ENCODE results near the gene DLGAP3.
"Not testable (repeated sequence)": the region's sequence is repeated elsewhere in the genome, so short reads cannot be mapped to it uniquely, and the experiment has no call there.

DLGAP3 gene

DNA sequence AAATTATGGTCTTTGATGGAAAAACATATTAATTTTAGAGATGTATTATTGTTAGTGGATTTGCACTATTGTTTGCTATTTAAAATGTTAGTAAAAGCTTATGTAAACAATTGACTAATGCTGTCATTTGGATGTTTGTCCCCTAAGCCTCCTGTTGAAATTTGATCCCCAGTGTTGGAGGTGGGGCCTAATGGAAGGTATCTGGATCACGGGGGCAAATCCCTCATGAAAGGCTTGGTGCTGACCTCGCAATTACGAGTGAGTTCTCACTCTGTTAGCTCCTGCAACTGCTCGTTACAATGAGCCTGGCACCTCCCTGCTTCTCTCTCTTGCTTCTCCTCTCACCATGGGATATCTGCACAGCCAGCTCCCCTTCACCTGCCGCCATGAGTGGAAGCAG lies 41.4 kb upstream of the DLGAP3 start:
- no peak overlapping the region for H3K4me3 ChIP-seq
- TF ChIP-seq Cebpa-rat (IDR thresholded peaks at IDR 0.05) = no peak

GRCh38 chr1:34970220-34970735 lies 40.8 kb upstream of the DLGAP3 start:
- H3K27me3 ChIP-seq = no peaks in the 10 kb centered on the region
- H4K20me1 ChIP-seq = peaks cover 10% of the 10 kb centered on the region; the same call in 1 of the 2 replicates
- H3K9ac ChIP-seq = no peak overlapping the region
- no peak overlapping the region for H3K4me2 ChIP-seq
- no peak overlapping the region for H3K27ac ChIP-seq
- no peak for TF ChIP-seq Cebpa-rat (IDR thresholded peaks at IDR 0.05)
- no peaks in the 10 kb centered on the region for H3K4me1 ChIP-seq
- H3K9me3 ChIP-seq = peaks cover 20% of the 10 kb centered on the region
- H3K4me3 ChIP-seq = no peak overlapping the region
- 0 out of 2 replicates have a peak, but pooled peaks cover 4% of the 10 kb centered on the region for H3K36me3 ChIP-seq

More for the DNA sequence above, 41.4 kb upstream of the DLGAP3 start:
- no peak overlapping the region for H3K9ac ChIP-seq
- no peak overlapping the region for H3K4me2 ChIP-seq
- H3K36me3 ChIP-seq = peaks cover 9% of the 10 kb centered on the region
- no peak overlapping the region for H3K27ac ChIP-seq
- H3K9me3 ChIP-seq = peaks cover 20% of the 10 kb centered on the region
- H3K4me1 ChIP-seq = no peaks in the 10 kb centered on the region
- no peaks in the 10 kb centered on the region for H3K27me3 ChIP-seq
- peaks cover 10% of the 10 kb centered on the region; the same call in 1 of the 2 replicates for H4K20me1 ChIP-seq

GRCh38 chr1:34968297-34968696 lies 38.8 kb upstream of the DLGAP3 start:
- not testable (repeated sequence) for H3K27ac ChIP-seq, H3K9ac ChIP-seq, H3K4me3 ChIP-seq, H3K36me3 ChIP-seq, H3K4me2 ChIP-seq, H3K27me3 ChIP-seq, H3K4me1 ChIP-seq
- peaks cover 20% of the 10 kb centered on the region for H3K9me3 ChIP-seq
- peaks cover 10% of the 10 kb centered on the region; the same call in 1 of the 2 replicates for H4K20me1 ChIP-seq

DNA sequence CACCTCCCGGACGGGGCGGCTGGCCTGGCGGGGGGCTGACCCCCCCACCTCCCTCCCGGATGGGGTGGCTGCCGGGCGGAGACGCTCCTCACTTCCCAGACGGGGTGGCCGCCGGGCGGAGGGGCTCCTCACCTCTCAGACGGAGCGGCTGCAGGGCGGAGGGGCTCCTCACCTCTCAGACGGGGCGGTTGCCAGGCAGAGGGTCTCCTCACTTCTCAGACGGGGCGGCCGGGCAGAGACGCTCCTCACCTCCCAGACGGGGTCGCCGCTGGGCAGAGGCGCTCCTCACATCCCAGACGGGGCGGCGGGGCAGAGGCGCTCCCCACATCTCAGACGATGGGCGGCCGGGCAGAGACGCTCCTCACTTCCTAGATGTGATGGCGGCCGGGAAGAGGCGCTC lies 38.2 kb upstream of the DLGAP3 start:
- H3K4me3 ChIP-seq, H4K20me1 ChIP-seq, H3K27ac ChIP-seq, H3K36me3 ChIP-seq, H3K9ac ChIP-seq, H3K4me2 ChIP-seq, H3K4me1 ChIP-seq, H3K27me3 ChIP-seq: not testable (repeated sequence)
- H3K9me3 ChIP-seq = peaks cover 20% of the 10 kb centered on the region

- H3K36me3 ChIP-seq = no peaks in the 10 kb centered on the region
- H3K4me3 ChIP-seq = no peak overlapping the region
- no peak overlapping the region for H3K27ac ChIP-seq
- no peak overlapping the region for H3K4me2 ChIP-seq
- no peak for TF ChIP-seq Cebpa-rat (IDR thresholded peaks at IDR 0.05)
- peaks cover 20% of the 10 kb centered on the region for H3K9me3 ChIP-seq
- H4K20me1 ChIP-seq = no peaks in the 10 kb centered on the region
- no peak overlapping the region for H3K9ac ChIP-seq
- no peaks in the 10 kb centered on the region for H3K27me3 ChIP-seq
- no peaks in the 10 kb centered on the region for H3K4me1 ChIP-seq
These were observed 36.1 kb upstream of the DLGAP3 start for GRCh38 chr1:34965597-34965996.

- Histone ChIP-seq H3K27me3 (no peaks in the 10 kb centered on the region), H4K20me1 (no peaks in the 10 kb centered on the region), H3K4me3 (no peak overlapping the region), H3K9me3 (peaks cover 9% of the 10 kb centered on the region), H3K36me3 (no peaks in the 10 kb centered on the region), H3K4me2 (no peak overlapping the region), H3K27ac (no peak overlapping the region), H3K9ac (no peak overlapping the region), H3K4me1 (no peaks in the 10 kb centered on the region)
- no peak for TF ChIP-seq Cebpa-rat (IDR thresholded peaks at IDR 0.05)
These were observed 21.0 kb upstream of the DLGAP3 start for GRCh38 chr1:34950428-34950827.

- H3K4me3 ChIP-seq, H3K4me2 ChIP-seq, H4K20me1 ChIP-seq, H3K4me1 ChIP-seq, H3K9ac ChIP-seq, H3K36me3 ChIP-seq, H3K9me3 ChIP-seq, H3K27ac ChIP-seq, H3K27me3 ChIP-seq: not testable (repeated sequence)
These were observed 19.3 kb upstream of the DLGAP3 start for GRCh38 chr1:34948739-34949138.

DNA sequence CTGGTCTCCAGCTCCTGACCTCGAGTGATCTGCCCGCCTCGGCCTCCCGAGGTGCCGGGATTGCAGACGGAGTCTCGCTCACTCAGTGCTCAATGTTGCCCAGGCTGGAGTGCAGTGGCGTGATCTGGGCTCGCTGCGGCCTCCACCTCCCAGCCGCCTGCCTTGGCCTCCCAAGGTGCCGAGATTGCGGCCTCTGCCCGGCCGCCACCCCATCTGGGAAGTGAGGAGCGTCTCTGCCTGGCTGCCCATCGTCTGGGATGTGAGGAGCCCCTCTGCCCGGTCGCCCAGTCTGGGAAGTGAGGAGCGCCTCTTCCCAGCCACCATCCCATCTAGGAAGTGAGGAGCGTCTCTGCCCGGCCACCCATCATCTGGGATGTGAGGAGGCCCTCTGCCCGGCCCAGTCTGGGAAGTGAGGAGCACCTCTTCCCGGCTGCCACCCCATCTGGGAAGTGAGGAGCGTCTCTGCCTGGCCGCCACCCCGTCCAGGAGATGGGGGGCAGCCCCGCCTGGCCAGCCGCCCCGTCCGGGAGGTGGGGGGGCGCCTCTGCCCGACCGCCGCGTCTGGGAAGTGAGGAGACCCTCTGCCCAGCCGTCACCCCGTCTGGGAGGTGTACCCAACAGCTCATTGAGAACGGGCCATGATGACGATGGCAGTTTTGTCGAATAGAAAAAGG lies 18.3 kb upstream of the DLGAP3 start:
- not testable (repeated sequence) for H3K36me3 ChIP-seq, H3K27me3 ChIP-seq, H3K27ac ChIP-seq, H3K4me1 ChIP-seq, H4K20me1 ChIP-seq, H3K4me3 ChIP-seq, H3K9ac ChIP-seq, H3K4me2 ChIP-seq, H3K9me3 ChIP-seq

GRCh38 chr1:34946211-34946610 lies 16.8 kb upstream of the DLGAP3 start:
- Histone ChIP-seq H3K27me3 (no peaks in the 10 kb centered on the region), H3K27ac (no peak overlapping the region), H3K4me2 (no peak overlapping the region), H3K9ac (no peak overlapping the region), H3K36me3 (no peaks in the 10 kb centered on the region), H3K9me3 (peaks cover 9% of the 10 kb centered on the region), H3K4me3 (no peak overlapping the region), H4K20me1 (no peaks in the 10 kb centered on the region), H3K4me1 (no peaks in the 10 kb centered on the region)
- no peak for TF ChIP-seq Cebpa-rat (IDR thresholded peaks at IDR 0.05)

DNA sequence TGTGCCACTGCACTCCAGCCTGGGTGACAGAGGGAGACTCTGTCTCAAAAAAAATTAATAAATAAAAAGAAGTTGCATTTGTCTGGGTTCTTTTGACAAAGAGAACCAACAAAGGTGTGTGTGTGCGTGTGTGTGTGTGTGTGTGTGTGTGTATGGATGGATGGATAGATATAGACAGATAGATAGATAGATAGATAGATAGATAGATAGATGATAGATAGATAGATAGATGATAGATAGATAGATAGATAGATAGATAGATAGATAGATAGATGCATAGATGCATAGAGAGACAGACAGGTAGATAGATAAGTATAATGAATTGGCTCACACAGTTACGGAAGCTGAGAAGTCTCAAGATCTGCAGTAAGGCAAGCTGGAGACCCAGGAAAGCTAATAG lies 12.3 kb upstream of the DLGAP3 start:
- H3K4me3 ChIP-seq, H3K9ac ChIP-seq, H3K4me2 ChIP-seq, H3K27me3 ChIP-seq, H3K36me3 ChIP-seq, H3K4me1 ChIP-seq, H3K9me3 ChIP-seq, H4K20me1 ChIP-seq, H3K27ac ChIP-seq: not testable (repeated sequence)

- TF ChIP-seq Cebpa-rat (IDR thresholded peaks at IDR 0.05) = no peak
- no peaks in the 10 kb centered on the region for H3K9me3 ChIP-seq
- no peak overlapping the region for H3K4me3 ChIP-seq
- peaks cover 35% of the 10 kb centered on the region for H4K20me1 ChIP-seq
- H3K36me3 ChIP-seq = no peaks in the 10 kb centered on the region
- peaks cover 21% of the 10 kb centered on the region for H3K27me3 ChIP-seq
- H3K9ac ChIP-seq = no peak overlapping the region
- no peak overlapping the region for H3K4me2 ChIP-seq
- H3K4me1 ChIP-seq = peaks cover 16% of the 10 kb centered on the region
- H3K27ac ChIP-seq = no peak overlapping the region
These were observed 1.2 kb upstream of the DLGAP3 start for GRCh38 chr1:34930702-34931071.

Data from BLaER1 (cell line).